ENCODE data around the gene PLA2G10.
A peak's percentile ranks its signal among the peaks of the same experiment; 100 is the strongest.

Gene PLA2G10

GRCh38 chr16:14652726-14653125 is 41.4 kb downstream of the PLA2G10 start:
- Histone ChIP-seq H3K9ac (ENCODE audit: low read length) (no peak overlapping the region), H2AK5ac (ENCODE audit: low read length, severe bottlenecking) (no peak overlapping the region), H2BK5ac (ENCODE audit: low read depth, low read length, poor library complexity, severe bottlenecking) (no peak overlapping the region), H4K8ac (ENCODE audit: low read length) (no peak overlapping the region), H2BK12ac (ENCODE audit: low read length in 2 of 2) (no peak overlapping the region), H4K91ac (ENCODE audit: low read length) (no peak overlapping the region), H2AFZ (ENCODE audit: low read depth, low read length) (no peak overlapping the region), H3K27me3 (ENCODE audit: control insufficient read depth in 1 of 2, insufficient read depth in 1 of 2, low read length in 2 of 2) (no peaks in the 10 kb centered on the region), H2BK15ac (ENCODE audit: low read depth, poor library complexity, severe bottlenecking) (no peak overlapping the region), H3K4me2 (ENCODE audit: low read length, poor library complexity, severe bottlenecking) (no peak overlapping the region), H3K14ac (ENCODE audit: low read length in 2 of 2) (no peak overlapping the region), H3K23ac (ENCODE audit: low read length in 2 of 2) (no peak overlapping the region), H3K18ac (ENCODE audit: low read depth in 1 of 2, low read length in 2 of 2) (no peak overlapping the region), H3K4me1 (ENCODE audit: control insufficient read depth, insufficient read depth, low read depth, low read length) (no peaks in the 10 kb centered on the region), H3K4me3 (ENCODE audit: insufficient read depth in 1 of 2, low read depth in 1 of 2, low read length in 2 of 2) (no peak overlapping the region), H2BK120ac (ENCODE audit: low read depth, low read length) (no peak overlapping the region), H3K79me1 (replicated peaks; ENCODE audit: low read length, poor library complexity, severe bottlenecking) (peaks cover 39% of the 10 kb centered on the region), H3K27ac (ENCODE audit: low read length, poor library complexity, severe bottlenecking) (no peak overlapping the region), H3K36me3 (ENCODE audit: control insufficient read depth in 1 of 2, insufficient read depth in 2 of 2, low read depth in 1 of 2, low read length in 2 of 2) (peaks cover 66 to 82% of the 10 kb centered on the region in 2 experiments), H3K4ac (ENCODE audit: low read depth in 1 of 2, low read length in 2 of 2) (no peak overlapping the region), H3K9me3 (ENCODE audit: control insufficient read depth, low read length) (no peaks in the 10 kb centered on the region)
- 100% methylated on average over 1 of the region's 2 CpGs for WGBS
- DNase-seq: no peak

- no peak overlapping the region for H2AK5ac ChIP-seq (ENCODE audit: low read length, severe bottlenecking)
- H3K18ac ChIP-seq (ENCODE audit: low read depth in 1 of 2, low read length in 2 of 2): no peak overlapping the region
- H3K36me3 ChIP-seq (ENCODE audit: control insufficient read depth in 1 of 2, insufficient read depth in 2 of 2, low read depth in 1 of 2, low read length in 2 of 2): peaks cover 64 to 83% of the 10 kb centered on the region in 2 experiments
- no peak for DNase-seq
- no peak overlapping the region for H2BK5ac ChIP-seq (ENCODE audit: low read depth, low read length, poor library complexity, severe bottlenecking)
- no peak overlapping the region for H3K27ac ChIP-seq (ENCODE audit: low read length, poor library complexity, severe bottlenecking)
- H4K8ac ChIP-seq (ENCODE audit: low read length): no peak overlapping the region
- no peaks in the 10 kb centered on the region for H3K9me3 ChIP-seq (ENCODE audit: control insufficient read depth, low read length)
- no peak overlapping the region for H3K4ac ChIP-seq (ENCODE audit: low read depth in 1 of 2, low read length in 2 of 2)
- no peak overlapping the region for H2BK120ac ChIP-seq (ENCODE audit: low read depth, low read length)
- H3K79me1 ChIP-seq (replicated peaks; ENCODE audit: low read length, poor library complexity, severe bottlenecking): peaks cover 30% of the 10 kb centered on the region
- H3K23ac ChIP-seq (ENCODE audit: low read length in 2 of 2): no peak overlapping the region
- no peak overlapping the region for H2BK15ac ChIP-seq (ENCODE audit: low read depth, poor library complexity, severe bottlenecking)
- WGBS: 97% methylated on average over 6 of the region's 6 CpGs
- no peak overlapping the region for H3K4me3 ChIP-seq (ENCODE audit: insufficient read depth in 1 of 2, low read depth in 1 of 2, low read length in 2 of 2)
- H3K27me3 ChIP-seq (ENCODE audit: control insufficient read depth in 1 of 2, insufficient read depth in 1 of 2, low read length in 2 of 2): no peaks in the 10 kb centered on the region
- no peak overlapping the region for H3K9ac ChIP-seq (ENCODE audit: low read length)
- H4K91ac ChIP-seq (ENCODE audit: low read length): no peak overlapping the region
- H3K4me1 ChIP-seq (ENCODE audit: control insufficient read depth, insufficient read depth, low read depth, low read length): no peaks in the 10 kb centered on the region
- no peak overlapping the region for H2AFZ ChIP-seq (ENCODE audit: low read depth, low read length)
- H2BK12ac ChIP-seq (ENCODE audit: low read length in 2 of 2): no peak overlapping the region
- H3K4me2 ChIP-seq (ENCODE audit: low read length, poor library complexity, severe bottlenecking): no peak overlapping the region
- H3K14ac ChIP-seq (ENCODE audit: low read length in 2 of 2): no peak overlapping the region
These were observed 43.5 kb downstream of the PLA2G10 start for GRCh38 chr16:14650629-14651028.

GRCh38 chr16:14649816-14650215 is 44.3 kb downstream of the PLA2G10 start:
- no peak overlapping the region for H3K14ac ChIP-seq (ENCODE audit: low read length in 2 of 2)
- no peak overlapping the region for H2AK5ac ChIP-seq (ENCODE audit: low read length, severe bottlenecking)
- H2AFZ ChIP-seq (ENCODE audit: low read depth, low read length): no peak overlapping the region
- H3K9me3 ChIP-seq (ENCODE audit: control insufficient read depth, low read length): no peaks in the 10 kb centered on the region
- H2BK5ac ChIP-seq (ENCODE audit: low read depth, low read length, poor library complexity, severe bottlenecking): no peak overlapping the region
- no peak overlapping the region for H3K4me2 ChIP-seq (ENCODE audit: low read length, poor library complexity, severe bottlenecking)
- no peak overlapping the region for H3K27ac ChIP-seq (ENCODE audit: low read length, poor library complexity, severe bottlenecking)
- WGBS: 97% methylated on average over 10 of the region's 10 CpGs
- peaks cover 62 to 85% of the 10 kb centered on the region in 2 experiments for H3K36me3 ChIP-seq (ENCODE audit: control insufficient read depth in 1 of 2, insufficient read depth in 2 of 2, low read depth in 1 of 2, low read length in 2 of 2)
- H3K18ac ChIP-seq (ENCODE audit: low read depth in 1 of 2, low read length in 2 of 2): no peak overlapping the region
- no peaks in the 10 kb centered on the region for H3K4me1 ChIP-seq (ENCODE audit: control insufficient read depth, insufficient read depth, low read depth, low read length)
- H3K27me3 ChIP-seq (ENCODE audit: control insufficient read depth in 1 of 2, insufficient read depth in 1 of 2, low read length in 2 of 2): no peaks in the 10 kb centered on the region
- no peak overlapping the region for H2BK12ac ChIP-seq (ENCODE audit: low read length in 2 of 2)
- DNase-seq: no peak
- H2BK120ac ChIP-seq (ENCODE audit: low read depth, low read length): no peak overlapping the region
- no peak overlapping the region for H2BK15ac ChIP-seq (ENCODE audit: low read depth, poor library complexity, severe bottlenecking)
- H3K79me1 ChIP-seq (replicated peaks; ENCODE audit: low read length, poor library complexity, severe bottlenecking): peaks cover 29% of the 10 kb centered on the region
- no peak overlapping the region for H4K8ac ChIP-seq (ENCODE audit: low read length)
- no peak overlapping the region for H3K4me3 ChIP-seq (ENCODE audit: insufficient read depth in 1 of 2, low read depth in 1 of 2, low read length in 2 of 2)
- no peak overlapping the region for H3K9ac ChIP-seq (ENCODE audit: low read length)
- H3K23ac ChIP-seq (ENCODE audit: low read length in 2 of 2): no peak overlapping the region
- H4K91ac ChIP-seq (ENCODE audit: low read length): no peak overlapping the region
- no peak overlapping the region for H3K4ac ChIP-seq (ENCODE audit: low read depth in 1 of 2, low read length in 2 of 2)

- no peak overlapping the region for H2BK15ac ChIP-seq (ENCODE audit: low read depth, poor library complexity, severe bottlenecking)
- no peak overlapping the region for H3K18ac ChIP-seq (ENCODE audit: low read depth in 1 of 2, low read length in 2 of 2)
- H3K27ac ChIP-seq (ENCODE audit: low read length, poor library complexity, severe bottlenecking): no peak overlapping the region
- H3K4ac ChIP-seq (ENCODE audit: low read depth in 1 of 2, low read length in 2 of 2): no peak overlapping the region
- H3K4me2 ChIP-seq (ENCODE audit: low read length, poor library complexity, severe bottlenecking): no peak overlapping the region
- H2BK12ac ChIP-seq (ENCODE audit: low read length in 2 of 2): no peak overlapping the region
- no peak overlapping the region for H4K8ac ChIP-seq (ENCODE audit: low read length)
- H3K9ac ChIP-seq (ENCODE audit: low read length): no peak overlapping the region
- peaks cover 9% of the 10 kb centered on the region for H3K79me1 ChIP-seq (replicated peaks; ENCODE audit: low read length, poor library complexity, severe bottlenecking)
- no peak overlapping the region for H3K4me3 ChIP-seq (ENCODE audit: insufficient read depth in 1 of 2, low read depth in 1 of 2, low read length in 2 of 2)
- no peak overlapping the region for H2AK5ac ChIP-seq (ENCODE audit: low read length, severe bottlenecking)
- H3K14ac ChIP-seq (ENCODE audit: low read length in 2 of 2): no peak overlapping the region
- no peaks in the 10 kb centered on the region for H3K27me3 ChIP-seq (ENCODE audit: control insufficient read depth in 1 of 2, insufficient read depth in 1 of 2, low read length in 2 of 2)
- H3K9me3 ChIP-seq (ENCODE audit: control insufficient read depth, low read length): no peaks in the 10 kb centered on the region
- no peak overlapping the region for H4K91ac ChIP-seq (ENCODE audit: low read length)
- peaks cover 33 to 72% of the 10 kb centered on the region in 2 experiments for H3K36me3 ChIP-seq (ENCODE audit: control insufficient read depth in 1 of 2, insufficient read depth in 2 of 2, low read depth in 1 of 2, low read length in 2 of 2)
- DNase-seq: peak; percentile 5
- H2BK5ac ChIP-seq (ENCODE audit: low read depth, low read length, poor library complexity, severe bottlenecking): no peak overlapping the region
- H3K4me1 ChIP-seq (ENCODE audit: control insufficient read depth, insufficient read depth, low read depth, low read length): peaks cover 7% of the 10 kb centered on the region
- H3K23ac ChIP-seq (ENCODE audit: low read length in 2 of 2): no peak overlapping the region
- H2BK120ac ChIP-seq (ENCODE audit: low read depth, low read length): no peak overlapping the region
- H2AFZ ChIP-seq (ENCODE audit: low read depth, low read length): no peak overlapping the region
- 93% methylated on average over 7 of the region's 7 CpGs for WGBS
These were observed 52.2 kb downstream of the PLA2G10 start for GRCh38 chr16:14641926-14642325.

Measured in mesenchymal stem cell (in vitro differentiated cells and primary cell).